ENCODE data around the gene PUS10. TPM values are rescaled to one million over a fixed set of nuclear protein-coding genes. Genes with fewer than 3 reads are reported as not detected.

The PUS10 gene
- polyA plus RNA-seq, 1 donor (not counting 4 experiments of a cell fraction or from before 2014, with no cell fraction given) = 4.8 TPM

DNA sequence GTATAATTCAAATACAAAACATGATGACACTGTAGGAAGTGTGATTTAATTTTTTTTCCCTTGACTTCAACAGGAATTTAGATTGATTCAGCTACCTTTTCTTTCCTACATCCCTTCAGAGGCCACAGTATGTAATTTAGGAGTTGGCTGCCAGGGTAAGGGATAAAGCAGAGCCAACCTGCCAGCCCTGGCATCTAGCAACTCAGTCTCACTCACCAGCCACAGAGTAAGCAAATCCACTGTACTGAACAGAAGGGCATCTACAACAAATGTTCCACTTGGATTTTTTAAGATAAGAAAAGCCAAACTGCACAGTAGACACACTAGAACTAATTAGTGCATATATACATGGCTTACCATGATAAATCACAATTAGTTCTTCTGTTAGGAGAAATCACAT lies 54.9 kb downstream of the PUS10 start:
- DNase-seq (ENCODE audit: low read depth, low spot score) (no peak), FAIRE-seq (no peak)
- no peak for TF ChIP-seq EZH2 (IDR thresholded peaks at IDR 0.05; ENCODE audit: low read length)
- TF ChIP-seq, protein P1, sequence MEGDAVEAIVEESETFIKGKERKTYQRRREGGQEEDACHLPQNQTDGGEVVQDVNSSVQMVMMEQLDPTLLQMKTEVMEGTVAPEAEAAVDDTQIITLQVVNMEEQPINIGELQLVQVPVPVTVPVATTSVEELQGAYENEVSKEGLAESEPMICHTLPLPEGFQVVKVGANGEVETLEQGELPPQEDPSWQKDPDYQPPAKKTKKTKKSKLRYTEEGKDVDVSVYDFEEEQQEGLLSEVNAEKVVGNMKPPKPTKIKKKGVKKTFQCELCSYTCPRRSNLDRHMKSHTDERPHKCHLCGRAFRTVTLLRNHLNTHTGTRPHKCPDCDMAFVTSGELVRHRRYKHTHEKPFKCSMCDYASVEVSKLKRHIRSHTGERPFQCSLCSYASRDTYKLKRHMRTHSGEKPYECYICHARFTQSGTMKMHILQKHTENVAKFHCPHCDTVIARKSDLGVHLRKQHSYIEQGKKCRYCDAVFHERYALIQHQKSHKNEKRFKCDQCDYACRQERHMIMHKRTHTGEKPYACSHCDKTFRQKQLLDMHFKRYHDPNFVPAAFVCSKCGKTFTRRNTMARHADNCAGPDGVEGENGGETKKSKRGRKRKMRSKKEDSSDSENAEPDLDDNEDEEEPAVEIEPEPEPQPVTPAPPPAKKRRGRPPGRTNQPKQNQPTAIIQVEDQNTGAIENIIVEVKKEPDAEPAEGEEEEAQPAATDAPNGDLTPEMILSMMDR (optimal IDR thresholded peaks at IDR 0.05 in 1 of 3, IDR thresholded peaks at IDR 0.05 in 1 of 3, conservative IDR thresholded peaks at IDR 0.05 in 1 of 3; ENCODE audit: extremely low read depth in 1 of 3, insufficient read depth in 2 of 3, low read length in 3 of 3) = no peak
- H3K4me3 ChIP-seq (ENCODE audit: control insufficient read depth in 2 of 3, extremely low read depth in 1 of 3, insufficient read depth in 2 of 3, low read depth in 1 of 3, low read length in 3 of 3) = no peak overlapping the region
- no peaks in the 10 kb centered on the region for H3K27me3 ChIP-seq (ENCODE audit: control insufficient read depth, extremely low read depth, insufficient read depth, low read length)
- H3K4me2 ChIP-seq (ENCODE audit: control insufficient read depth, extremely low read depth, insufficient read depth, low read depth, low read length) = no peak overlapping the region
- H3K36me3 ChIP-seq (ENCODE audit: control insufficient read depth in 2 of 2, extremely low read depth in 1 of 2, insufficient read depth in 2 of 2, low read length in 2 of 2) = no peaks in the 10 kb centered on the region
- no peak overlapping the region for H3K27ac ChIP-seq (ENCODE audit: control insufficient read depth, insufficient read depth, low read length)
- no peak overlapping the region for H3K9ac ChIP-seq (ENCODE audit: control insufficient read depth, extremely low read depth, insufficient read depth, low read length)
- no peaks in the 10 kb centered on the region for H3K9me1 ChIP-seq (ENCODE audit: control insufficient read depth, extremely low read depth, insufficient read depth, low read length)
- H3K4me1 ChIP-seq (ENCODE audit: control insufficient read depth, extremely low read depth, insufficient read depth, low read length) = peaks cover 37% of the 10 kb centered on the region
- no peaks in the 10 kb centered on the region for H3K9me3 ChIP-seq (ENCODE audit: control insufficient read depth, low read depth, low read length)
- H4K20me1 ChIP-seq (ENCODE audit: control insufficient read depth, extremely low read depth, insufficient read depth, low read length) = no peaks in the 10 kb centered on the region
- no peaks in the 10 kb centered on the region for H3K79me2 ChIP-seq (ENCODE audit: control insufficient read depth, insufficient read depth, low read length)
- H2AFZ ChIP-seq (ENCODE audit: control insufficient read depth, low read length) = no peak overlapping the region
- dilution Hi-C loops (cut with MboI; ENCODE audit: extremely low pct_ligation_motif_present, low sequenced_read_pairs) = no loop called here

DNA sequence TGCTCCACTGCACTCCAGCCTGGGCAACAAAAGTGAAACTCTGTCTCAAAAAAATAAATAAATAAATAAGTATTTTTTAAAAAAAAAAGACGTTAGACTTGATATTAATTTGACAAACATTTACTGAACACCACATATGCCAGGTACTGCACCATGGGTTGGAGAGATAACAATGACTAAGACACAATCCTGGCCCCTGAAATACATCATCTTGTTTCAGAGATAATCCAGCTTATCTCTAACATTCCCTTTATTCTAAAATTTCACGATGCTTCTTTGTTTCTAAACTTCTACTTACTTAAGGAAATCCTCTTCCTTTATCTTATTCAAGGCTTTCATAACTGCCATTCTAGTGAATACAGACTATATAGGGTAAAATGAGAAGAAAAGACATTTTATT lies 55.5 kb downstream of the PUS10 start:
- H2AFZ ChIP-seq (ENCODE audit: control insufficient read depth, low read length) = no peak overlapping the region
- H3K36me3 ChIP-seq (ENCODE audit: control insufficient read depth in 2 of 2, extremely low read depth in 1 of 2, insufficient read depth in 2 of 2, low read length in 2 of 2) = no peaks in the 10 kb centered on the region
- no peaks in the 10 kb centered on the region for H3K9me1 ChIP-seq (ENCODE audit: control insufficient read depth, extremely low read depth, insufficient read depth, low read length)
- peaks cover 44% of the 10 kb centered on the region for H3K4me1 ChIP-seq (ENCODE audit: control insufficient read depth, extremely low read depth, insufficient read depth, low read length)
- no peak overlapping the region for H3K9ac ChIP-seq (ENCODE audit: control insufficient read depth, extremely low read depth, insufficient read depth, low read length)
- dilution Hi-C loops (cut with MboI; ENCODE audit: extremely low pct_ligation_motif_present, low sequenced_read_pairs) = no loop called here
- H3K4me3 ChIP-seq (ENCODE audit: control insufficient read depth in 2 of 3, extremely low read depth in 1 of 3, insufficient read depth in 2 of 3, low read depth in 1 of 3, low read length in 3 of 3) = no peak overlapping the region
- no peaks in the 10 kb centered on the region for H3K79me2 ChIP-seq (ENCODE audit: control insufficient read depth, insufficient read depth, low read length)
- no peak overlapping the region for H3K4me2 ChIP-seq (ENCODE audit: control insufficient read depth, extremely low read depth, insufficient read depth, low read depth, low read length)
- H3K9me3 ChIP-seq (ENCODE audit: control insufficient read depth, low read depth, low read length) = no peaks in the 10 kb centered on the region
- no peaks in the 10 kb centered on the region for H4K20me1 ChIP-seq (ENCODE audit: control insufficient read depth, extremely low read depth, insufficient read depth, low read length)
- no peak for DNase-seq (ENCODE audit: low read depth, low spot score)
- no peaks in the 10 kb centered on the region for H3K27me3 ChIP-seq (ENCODE audit: control insufficient read depth, extremely low read depth, insufficient read depth, low read length)
- H3K27ac ChIP-seq (ENCODE audit: control insufficient read depth, insufficient read depth, low read length) = no peak overlapping the region
- FAIRE-seq = no peak
- TF ChIP-seq, protein P1 (optimal IDR thresholded peaks at IDR 0.05 in 1 of 3, IDR thresholded peaks at IDR 0.05 in 1 of 3, conservative IDR thresholded peaks at IDR 0.05 in 1 of 3; ENCODE audit: extremely low read depth in 1 of 3, insufficient read depth in 2 of 3, low read length in 3 of 3) = no peak
- no peak for TF ChIP-seq EZH2 (IDR thresholded peaks at IDR 0.05; ENCODE audit: low read length)

Measured in keratinocyte (primary cell).